GM10847 (cell line): ENCODE measurements around the gene WIPF3.

Source experiments
- POLR2A ChIP-seq: IDR thresholded peaks from 2 replicates; pipeline ENCODE4 v1.6.1; 2011; ENCODE audit not compliant: insufficient read length; ENCODE audit errors: extremely low read depth

WIPF3 gene, protein sequence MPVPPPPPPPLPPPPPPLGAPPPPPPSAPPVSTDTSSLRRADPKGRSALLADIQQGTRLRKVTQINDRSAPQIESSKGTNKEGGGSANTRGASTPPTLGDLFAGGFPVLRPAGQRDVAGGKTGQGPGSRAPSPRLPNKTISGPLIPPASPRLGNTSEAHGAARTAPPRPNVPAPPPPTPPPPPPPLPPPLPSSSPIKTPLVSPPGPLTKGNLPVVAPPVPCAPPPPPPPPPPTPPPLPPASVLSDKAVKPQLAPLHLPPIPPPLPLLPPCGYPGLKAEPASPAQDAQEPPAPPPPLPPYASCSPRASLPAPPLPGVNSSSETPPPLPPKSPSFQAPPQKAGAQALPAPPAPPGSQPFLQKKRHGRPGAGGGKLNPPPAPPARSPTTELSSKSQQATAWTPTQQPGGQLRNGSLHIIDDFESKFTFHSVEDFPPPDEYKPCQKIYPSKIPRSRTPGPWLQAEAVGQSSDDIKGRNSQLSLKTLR

GRCh38 chr7:29806208-29806994 lies at the start of gene WIPF3:
TSS of gene WIPF3 (plus strand) at chr7:29806508. CDS start at chr7:29834725, 28,217 bp downstream.
- no peak for TF ChIP-seq POLR2A

GRCh38 chr7:29763266-29763665 lies 43.0 kb upstream of the WIPF3 start:
- TF ChIP-seq POLR2A: no peak

DNA sequence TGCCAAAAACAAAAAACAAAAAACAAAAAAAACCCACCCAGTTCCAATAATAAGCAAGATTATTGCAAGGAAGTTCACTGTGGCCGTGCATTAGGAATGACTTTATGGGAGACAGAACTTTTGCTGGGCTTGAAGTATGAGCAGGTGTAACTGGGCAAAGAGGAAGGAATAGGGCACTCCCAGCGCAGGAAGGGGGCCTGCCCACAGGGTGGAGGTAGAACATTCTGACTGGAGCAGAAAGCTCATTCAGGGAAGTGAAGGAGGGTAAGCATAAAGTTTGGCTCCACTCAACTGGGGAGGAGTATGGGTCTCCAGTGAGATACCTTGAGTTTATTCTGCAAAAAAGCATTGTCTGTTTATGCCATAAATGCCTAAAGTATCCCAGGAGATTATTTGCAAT lies 42.1 kb upstream of the WIPF3 start:
- TF ChIP-seq POLR2A: no peak

DNA sequence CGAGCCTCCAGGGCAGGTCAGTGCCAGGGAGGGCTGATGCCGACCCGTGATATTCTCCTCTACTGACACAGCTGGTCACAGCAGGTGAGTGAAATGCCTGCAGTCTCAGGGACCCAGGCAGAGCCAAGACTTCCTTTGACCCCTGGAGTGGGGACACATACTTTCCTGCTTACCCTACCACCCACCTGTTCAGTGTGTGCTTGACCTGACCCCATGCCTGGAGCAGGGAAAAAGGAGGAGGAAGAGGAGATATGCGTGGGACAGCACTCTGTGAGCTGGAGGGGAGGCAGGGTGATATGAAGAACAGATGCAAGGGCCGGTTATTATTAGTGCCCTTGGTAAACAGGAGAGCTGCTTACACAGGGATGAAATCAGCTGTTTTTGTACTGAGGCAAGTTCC lies 40.8 kb upstream of the WIPF3 start:
- TF ChIP-seq POLR2A: no peak

GRCh38 chr7:29770371-29770770 lies 35.9 kb upstream of the WIPF3 start:
- no peak for TF ChIP-seq POLR2A

DNA sequence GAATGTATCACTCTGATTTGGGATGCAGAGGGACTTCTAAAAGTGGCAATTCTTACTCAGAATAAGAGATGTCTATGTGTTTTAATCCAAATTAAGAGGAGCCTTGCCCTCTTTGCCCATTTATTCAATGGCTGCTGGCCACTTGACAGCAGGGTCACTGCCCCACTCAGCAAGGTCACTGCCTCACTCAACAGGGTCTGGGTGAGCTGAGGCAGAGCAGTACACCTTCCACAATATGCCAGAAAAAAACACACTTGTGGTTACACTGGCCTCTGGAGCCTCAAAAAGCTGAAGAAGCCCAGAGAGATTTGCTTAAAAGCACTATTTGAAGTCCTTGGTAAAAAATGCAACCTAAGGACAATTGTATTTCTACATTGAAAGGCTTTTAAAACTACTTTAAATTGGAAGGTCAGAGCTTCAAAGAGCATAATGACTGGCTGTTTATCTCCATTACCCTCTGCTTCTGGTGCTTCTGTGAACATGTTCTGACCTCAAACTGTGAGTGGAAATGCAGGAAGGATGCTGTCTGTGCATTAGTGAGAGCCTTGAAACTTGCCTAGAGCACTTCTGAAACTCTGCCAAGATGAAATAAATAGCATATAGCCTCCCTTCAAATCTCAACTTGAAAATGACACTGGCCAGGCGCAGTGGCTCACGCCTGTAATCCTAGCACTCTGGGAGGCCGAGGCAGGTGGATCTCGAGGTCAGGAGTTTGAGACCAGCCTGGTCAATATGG lies 35.1 kb upstream of the WIPF3 start:
- no peak for TF ChIP-seq POLR2A

GRCh38 chr7:29779017-29779416 lies 27.3 kb upstream of the WIPF3 start:
- TF ChIP-seq POLR2A: no peak

DNA sequence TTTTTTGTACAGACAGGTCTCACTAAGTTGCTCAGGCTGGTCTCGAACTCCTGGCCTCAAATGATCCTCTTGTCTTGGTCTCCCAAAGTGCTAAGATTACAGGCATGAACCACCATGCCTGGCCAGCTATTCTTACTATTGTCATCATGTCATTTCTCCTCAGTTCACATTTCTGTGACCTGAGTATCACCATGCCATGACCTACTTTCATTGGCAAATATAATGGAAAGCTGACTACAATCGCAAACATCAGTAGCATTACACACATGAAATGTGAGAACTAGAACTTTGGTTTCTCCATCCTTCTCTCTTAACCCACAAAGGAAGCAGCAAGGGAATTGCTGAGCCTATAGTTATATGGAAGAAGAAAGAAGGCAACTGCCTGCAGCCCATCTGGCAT lies 26.0 kb upstream of the WIPF3 start:
- TF ChIP-seq POLR2A: no peak

- TF ChIP-seq POLR2A: no peak
Observed at GRCh38 chr7:29783671-29784070, 22.6 kb upstream of the WIPF3 start.

DNA sequence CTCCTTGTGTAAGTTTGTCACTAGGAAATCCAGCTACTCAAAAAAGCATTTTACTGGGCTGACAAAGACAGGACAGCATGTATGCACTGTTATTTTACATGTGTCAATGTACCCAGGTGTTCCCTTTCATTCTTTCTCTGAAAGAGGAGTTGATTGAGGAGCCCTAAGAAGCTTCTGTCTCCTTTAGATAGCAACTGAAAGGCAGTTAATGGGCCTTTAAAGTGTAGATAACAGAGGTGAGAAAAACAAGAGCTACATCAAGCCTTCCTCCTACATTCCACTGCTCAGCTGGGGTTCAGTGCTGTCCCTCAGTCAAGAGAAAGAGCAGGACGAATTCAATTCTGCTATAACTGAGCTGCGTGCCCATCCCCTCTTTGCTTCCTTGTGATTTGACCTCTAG lies 12.8 kb upstream of the WIPF3 start:
- no peak for TF ChIP-seq POLR2A

- no peak for TF ChIP-seq POLR2A
Observed at GRCh38 chr7:29794959-29795629, 11.2 kb upstream of the WIPF3 start.

DNA sequence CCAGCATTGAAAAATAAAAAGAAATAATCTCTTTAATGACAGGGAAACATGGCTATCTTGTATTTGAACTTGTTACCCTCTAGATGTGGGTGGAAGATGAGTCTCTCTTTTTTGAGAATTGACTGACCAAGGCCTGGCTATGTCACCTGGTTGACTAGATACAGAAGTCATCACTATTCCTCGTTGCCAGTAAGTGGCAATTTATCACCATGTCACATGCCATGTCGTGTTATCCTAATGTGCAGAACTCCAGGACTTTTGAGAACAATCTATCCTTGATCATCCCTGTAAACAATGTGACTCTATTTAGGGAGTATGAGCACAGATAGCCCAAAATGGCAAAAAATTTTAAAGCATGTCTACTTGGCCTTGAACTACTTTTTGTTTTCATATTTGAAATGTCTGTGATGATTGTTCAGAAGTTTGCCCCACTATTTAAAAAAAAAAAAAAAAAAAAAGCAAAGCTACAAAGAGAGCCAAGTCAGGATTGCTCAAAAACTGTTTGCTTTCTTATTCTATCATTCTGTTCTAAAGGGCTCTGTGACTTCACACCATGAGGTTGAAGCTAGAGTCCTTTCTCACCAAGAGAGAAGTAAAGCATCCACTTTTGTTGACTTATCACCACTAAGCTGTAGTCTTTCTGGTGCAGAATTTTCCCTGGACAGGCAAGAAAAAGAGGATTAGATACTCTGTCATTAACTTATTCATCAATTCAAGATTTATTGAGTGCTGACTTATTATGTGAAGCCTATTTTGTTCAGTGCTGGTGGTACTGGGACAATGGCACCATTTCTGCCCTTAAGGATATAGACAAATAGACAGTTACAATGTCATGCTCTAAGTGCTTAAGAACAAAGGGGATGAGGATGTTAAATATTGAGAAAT lies 10.4 kb upstream of the WIPF3 start:
- no peak for TF ChIP-seq POLR2A

GRCh38 chr7:29797112-29797944 lies 9.0 kb upstream of the WIPF3 start:
- no peak for TF ChIP-seq POLR2A
